Upper lobe of right lung (tissue), 1 donor: Measurements from ENCODE around the gene GAA. TPM values are rescaled to one million over a fixed set of nuclear protein-coding genes. Genes with fewer than 3 reads are reported as not detected.
A peak's percentile ranks its signal among the peaks of the same experiment; 100 is the strongest.

ENCODE experiments used
- ATAC-seq: fragments of 200-7000 bp; cut with Tn5 transposase; one replicate; pipeline ENCODE4 v1.9.1; 2020; ENCODE audit warnings: mild to moderate bottlenecking, moderate library complexity
- DNase-seq: peaks from one replicate; pipeline ENCODE4 v3.0.0-alpha.2; 2020
- H3K27ac ChIP-seq: fragments of 200-600 bp; one replicate; pipeline ENCODE4 v1.8.0; 2022
- H3K27me3 ChIP-seq: fragments of 200-600 bp; one replicate; pipeline ENCODE4 v1.8.0; 2022; ENCODE audit warnings: mild to moderate bottlenecking
- H3K36me3 ChIP-seq: fragments of 200-600 bp; one replicate; pipeline ENCODE4 v1.8.0; 2022
- H3K4me1 ChIP-seq: fragments of 200-600 bp; one replicate; pipeline ENCODE4 v1.8.0; 2022
- H3K4me3 ChIP-seq: fragments of 200-600 bp; one replicate; pipeline ENCODE4 v1.8.0; 2022; ENCODE audit warnings: mild to moderate bottlenecking
- H3K9me3 ChIP-seq: fragments of 200-600 bp; one replicate; pipeline ENCODE4 v1.8.0; 2022
- CTCF ChIP-seq: fragments of 200-600 bp; IDR thresholded peaks from one replicate; pipeline ENCODE4 v1.8.0; 2022; ENCODE audit warnings: antibody characterized with exemption
- intact Hi-C: fragments of 100-400 bp; cut with DNase I; formaldehyde crosslinking; loops from one replicate; pipeline ENCODE4 v1.11.0; 2022
- total RNA-seq: library from RNA; stranded (reverse); fragmentation: NEBNext Ultra II Directional; extraction: Animal tissue kit (Norgen Biotek cat#: 25700); gene quantifications from one replicate; pipeline ENCODE4 v1.2.1, GENCODE V29; 2021
- donor health status: DM: no; HTN: yes; CAD: no; lungs with severe emphysema.

GAA gene
- total RNA-seq, 1 donor from 2014 or later, result 99.1 TPM

GRCh38 chr17:80060644-80061043 is 40.7 kb upstream of the GAA start:
- H3K4me1 ChIP-seq, result peaks cover 5% of the 10 kb centered on the region
- ATAC-seq (no peak), DNase-seq (no peak)

GRCh38 chr17:80061421-80061820 is 40.0 kb upstream of the GAA start:
- no peak for DNase-seq
- H3K27ac ChIP-seq, result no peak overlapping the region

More at GRCh38 chr17:80060644-80061043, 40.7 kb upstream of the GAA start:
- Histone ChIP-seq H3K36me3 (no peaks in the 10 kb centered on the region), H3K4me3 (no peak overlapping the region), H3K27ac (no peak overlapping the region), H3K27me3 (no peaks in the 10 kb centered on the region), H3K9me3 (no peaks in the 10 kb centered on the region)
- TF ChIP-seq CTCF, result no peak
- intact Hi-C loops, result no loop called here

GRCh38 chr17:80063830-80064585 is 37.4 kb upstream of the GAA start:
- peak; percentile 79 for DNase-seq
- H3K4me1 ChIP-seq, result peaks cover 13% of the 10 kb centered on the region
- intact Hi-C loops, result no loop called here
- H3K36me3 ChIP-seq, result no peaks in the 10 kb centered on the region
- ATAC-seq, result peak; percentile 82
- no peak for TF ChIP-seq CTCF
- H3K9me3 ChIP-seq, result no peaks in the 10 kb centered on the region
- no peak overlapping the region for H3K4me3 ChIP-seq
- no peak overlapping the region for H3K27ac ChIP-seq
- H3K27me3 ChIP-seq, result no peaks in the 10 kb centered on the region

More at GRCh38 chr17:80061421-80061820, 40.0 kb upstream of the GAA start:
- no peaks in the 10 kb centered on the region for H3K9me3 ChIP-seq
- ATAC-seq, result no peak
- H3K36me3 ChIP-seq, result no peaks in the 10 kb centered on the region
- no peak overlapping the region for H3K4me3 ChIP-seq
- intact Hi-C loops, result no loop called here
- TF ChIP-seq CTCF, result no peak
- no peaks in the 10 kb centered on the region for H3K27me3 ChIP-seq
- peaks cover 5% of the 10 kb centered on the region for H3K4me1 ChIP-seq

- intact Hi-C loops, result no loop called here
- DNase-seq, result no peak
- TF ChIP-seq CTCF, result no peak
- H3K27ac ChIP-seq, result no peak overlapping the region
- H3K4me3 ChIP-seq, result no peak overlapping the region
- no peaks in the 10 kb centered on the region for H3K27me3 ChIP-seq
- H3K9me3 ChIP-seq, result no peaks in the 10 kb centered on the region
- no peaks in the 10 kb centered on the region for H3K36me3 ChIP-seq
- ATAC-seq, result no peak
- H3K4me1 ChIP-seq, result peaks cover 20% of the 10 kb centered on the region
These were observed 36.7 kb upstream of the GAA start for GRCh38 chr17:80064696-80065095.

GRCh38 chr17:80065478-80066170 is 35.8 kb upstream of the GAA start:
- no peaks in the 10 kb centered on the region for H3K36me3 ChIP-seq

More at GRCh38 chr17:80065478-80066170, 35.8 kb upstream of the GAA start:
- Histone ChIP-seq H3K9me3 (no peaks in the 10 kb centered on the region), H3K4me3 (no peak overlapping the region), H3K4me1 (peaks cover 29% of the 10 kb centered on the region), H3K27ac (no peak overlapping the region), H3K27me3 (no peaks in the 10 kb centered on the region)
- DNase-seq (no peak), ATAC-seq (no peak)
- no peak for TF ChIP-seq CTCF
- intact Hi-C loops, result no loop called here
